BLaER1 (cell line): Measurements from ENCODE around the gene MSI2.

ENCODE experiments used
- H3K27ac ChIP-seq: shearing (Covaris generic); formaldehyde crosslinking; 2 replicates; pipeline ENCODE4 v1.8.1; 2022
- H3K27me3 ChIP-seq: shearing (Covaris generic); formaldehyde crosslinking; 2 replicates; pipeline ENCODE4 v1.8.1; 2022
- H3K36me3 ChIP-seq: shearing (Covaris generic); formaldehyde crosslinking; 2 replicates; pipeline ENCODE4 v1.8.1; 2022
- H3K4me1 ChIP-seq: shearing (Covaris generic); formaldehyde crosslinking; 2 replicates; pipeline ENCODE4 v1.8.1; 2022
- H3K4me2 ChIP-seq: shearing (Covaris generic); formaldehyde crosslinking; 2 replicates; pipeline ENCODE4 v1.8.1; 2022
- H3K4me3 ChIP-seq: shearing (Covaris generic); formaldehyde crosslinking; 2 replicates; pipeline ENCODE4 v1.8.1; 2022
- H3K9ac ChIP-seq: shearing (Covaris generic); formaldehyde crosslinking; 2 replicates; pipeline ENCODE4 v1.8.1; 2022
- H3K9me3 ChIP-seq: shearing (Covaris generic); formaldehyde crosslinking; 2 replicates; pipeline ENCODE4 v1.8.1; 2022
- H4K20me1 ChIP-seq: shearing (Covaris generic); formaldehyde crosslinking; 2 replicates; pipeline ENCODE4 v1.8.1; 2022
- Cebpa-rat ChIP-seq: shearing (Covaris generic); IDR thresholded peaks from 2 replicates; pipeline ENCODE4 v1.8.1; 2022

MSI2 gene

GRCh38 chr17:57605675-57606105 is 349.4 kb downstream of the MSI2 start:
- Histone ChIP-seq H3K4me1 (peaks cover 87% of the 10 kb centered on the region), H4K20me1 (peaks cover 59% of the 10 kb centered on the region), H3K27ac (peak overlapping the region; percentile 61), H3K27me3 (no peaks in the 10 kb centered on the region), H3K4me2 (peak overlapping the region; percentile 88), H3K36me3 (peaks cover 80% of the 10 kb centered on the region), H3K9ac (peak overlapping the region; percentile 31; the same call in 1 of the 2 replicates), H3K4me3 (0 out of 2 replicates have a peak overlapping the region, but pooled peaks have one; percentile 11), H3K9me3 (no peaks in the 10 kb centered on the region)
- no peak for TF ChIP-seq Cebpa-rat

GRCh38 chr17:57606111-57606875 is 350.0 kb downstream of the MSI2 start:
- Histone ChIP-seq H3K9ac (peak overlapping the region; percentile 31; the same call in 1 of the 2 replicates), H3K36me3 (peaks cover 80% of the 10 kb centered on the region), H3K27me3 (no peaks in the 10 kb centered on the region), H3K4me2 (peak overlapping the region; percentile 88), H3K27ac (peak overlapping the region; percentile 61), H3K9me3 (no peaks in the 10 kb centered on the region), H4K20me1 (peaks cover 64% of the 10 kb centered on the region), H3K4me1 (peaks cover 87% of the 10 kb centered on the region), H3K4me3 (0 out of 2 replicates have a peak overlapping the region, but pooled peaks have one; percentile 11)
- TF ChIP-seq Cebpa-rat: no peak

- Histone ChIP-seq H3K4me1 (peaks cover 77% of the 10 kb centered on the region), H3K36me3 (peaks cover 81% of the 10 kb centered on the region), H3K27ac (peak overlapping the region; percentile 60), H4K20me1 (peaks cover 77% of the 10 kb centered on the region), H3K9me3 (no peaks in the 10 kb centered on the region), H3K4me3 (no peak overlapping the region), H3K4me2 (0 out of 2 replicates have a peak overlapping the region, but pooled peaks have one; percentile 88), H3K27me3 (no peaks in the 10 kb centered on the region), H3K9ac (no peak overlapping the region)
- TF ChIP-seq Cebpa-rat: no peak
Observed at GRCh38 chr17:57607553-57608120, 351.3 kb downstream of the MSI2 start.

- Histone ChIP-seq H3K4me1 (peaks cover 68% of the 10 kb centered on the region), H3K4me3 (no peak overlapping the region), H3K36me3 (peaks cover 81% of the 10 kb centered on the region), H3K4me2 (no peak overlapping the region), H3K9ac (peak overlapping the region; percentile 27), H4K20me1 (peaks cover 86% of the 10 kb centered on the region), H3K27ac (peak overlapping the region; percentile 60), H3K27me3 (no peaks in the 10 kb centered on the region), H3K9me3 (no peaks in the 10 kb centered on the region)
- no peak for TF ChIP-seq Cebpa-rat
Observed at GRCh38 chr17:57608369-57609124, 352.2 kb downstream of the MSI2 start.

- H3K4me3 ChIP-seq: no peak overlapping the region
- H3K27ac ChIP-seq: peak overlapping the region; percentile 60
- H4K20me1 ChIP-seq: peaks cover 84% of the 10 kb centered on the region
- H3K36me3 ChIP-seq: peaks cover 86% of the 10 kb centered on the region
- H3K4me1 ChIP-seq: peaks cover 61% of the 10 kb centered on the region
- H3K4me2 ChIP-seq: no peak overlapping the region
- TF ChIP-seq Cebpa-rat: no peak
- peak overlapping the region; percentile 27; the same call in 1 of the 2 replicates for H3K9ac ChIP-seq
- H3K27me3 ChIP-seq: no peaks in the 10 kb centered on the region
- H3K9me3 ChIP-seq: 0 out of 2 replicates have a peak, but pooled peaks cover under 1% of the 10 kb centered on the region
Observed at GRCh38 chr17:57609125-57609877, 353.0 kb downstream of the MSI2 start.

GRCh38 chr17:57609878-57610270 is 353.6 kb downstream of the MSI2 start:
- no peaks in the 10 kb centered on the region for H3K27me3 ChIP-seq
- peaks cover 6% of the 10 kb centered on the region; the same call in 1 of the 2 replicates for H3K9me3 ChIP-seq
- H3K36me3 ChIP-seq: peaks cover 91% of the 10 kb centered on the region
- peaks cover 84% of the 10 kb centered on the region for H4K20me1 ChIP-seq
- no peak overlapping the region for H3K27ac ChIP-seq
- no peak overlapping the region for H3K4me3 ChIP-seq
- H3K4me1 ChIP-seq: peaks cover 55% of the 10 kb centered on the region
- H3K9ac ChIP-seq: no peak overlapping the region
- TF ChIP-seq Cebpa-rat: no peak
- H3K4me2 ChIP-seq: no peak overlapping the region

DNA sequence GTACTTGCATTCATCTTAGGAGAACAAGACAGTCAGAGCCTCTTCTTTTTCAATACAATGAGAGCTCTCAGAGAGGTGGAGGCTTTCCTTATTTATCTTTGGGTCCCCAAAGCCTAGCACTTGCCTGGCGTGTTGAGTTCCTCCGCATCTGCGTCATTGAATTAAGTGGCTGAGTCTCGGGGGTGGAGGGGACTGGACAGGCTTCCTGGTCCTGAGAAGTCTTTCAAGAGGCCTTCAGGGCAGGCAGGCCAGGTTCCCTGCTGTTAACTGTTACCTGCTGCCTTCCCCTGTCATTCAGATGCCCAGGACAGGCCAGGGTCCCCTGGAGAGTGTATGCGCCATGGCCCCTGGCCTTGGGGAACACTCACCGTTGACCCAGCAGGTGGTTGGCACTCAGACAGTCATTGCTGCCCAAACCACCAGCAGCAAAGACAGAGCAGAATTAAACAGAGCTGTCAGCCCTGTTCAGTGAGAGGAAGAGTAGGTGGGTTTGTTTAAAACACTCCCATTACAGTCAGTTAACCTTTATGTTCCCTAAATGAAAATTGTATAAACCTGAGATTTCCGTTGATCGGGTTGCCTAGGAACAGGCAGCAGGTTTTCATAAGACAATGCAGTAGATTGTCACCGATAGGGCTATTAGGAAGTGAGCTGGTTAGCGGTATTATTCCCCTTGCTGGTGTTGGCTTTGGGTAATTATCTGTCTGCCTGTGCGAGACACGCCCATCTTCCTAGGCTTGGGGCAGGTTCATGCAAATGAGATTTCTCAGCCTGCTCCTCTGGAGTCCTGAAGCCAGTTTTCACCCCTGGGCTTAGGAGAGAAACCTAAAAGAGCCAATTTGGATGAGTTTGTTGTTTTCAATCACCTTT is 356.1 kb downstream of the MSI2 start:
- Histone ChIP-seq H3K27me3 (no peaks in the 10 kb centered on the region), H3K27ac (peak overlapping the region; percentile 20; the same call in 1 of the 2 replicates), H4K20me1 (peaks cover 74% of the 10 kb centered on the region), H3K4me3 (no peak overlapping the region), H3K9me3 (peaks cover 31% of the 10 kb centered on the region), H3K9ac (no peak overlapping the region; the same call in 1 of the 2 replicates), H3K4me1 (peaks cover 29% of the 10 kb centered on the region), H3K4me2 (no peak overlapping the region), H3K36me3 (peaks cover 100% of the 10 kb centered on the region)
- TF ChIP-seq Cebpa-rat: no peak

DNA sequence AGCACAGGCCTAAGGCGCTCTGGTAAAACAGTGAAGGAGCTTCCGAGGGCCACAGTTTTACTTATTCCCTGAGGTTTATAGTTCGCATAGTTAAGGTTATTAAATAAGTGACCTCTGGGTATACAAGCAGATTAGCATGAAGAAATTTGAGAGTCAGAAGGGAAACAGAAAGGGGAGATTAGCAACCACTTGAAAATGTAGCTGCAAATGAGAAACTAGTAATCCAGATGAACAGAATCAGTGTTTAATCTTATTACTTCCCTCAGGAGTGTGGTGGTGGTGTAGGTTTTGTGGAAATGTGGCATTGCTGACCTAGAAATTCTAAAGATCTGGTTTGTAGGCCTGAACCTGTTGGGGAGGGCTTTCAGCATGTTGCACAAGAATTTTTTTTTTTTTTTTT is 358.4 kb downstream of the MSI2 start:
- Histone ChIP-seq H3K27me3 (no peaks in the 10 kb centered on the region), H3K4me3 (no peak overlapping the region), H3K9me3 (peaks cover 31% of the 10 kb centered on the region), H3K36me3 (peaks cover 100% of the 10 kb centered on the region), H3K9ac (no peak overlapping the region), H3K4me1 (peaks cover 12% of the 10 kb centered on the region), H3K4me2 (no peak overlapping the region), H4K20me1 (peaks cover 71% of the 10 kb centered on the region), H3K27ac (no peak overlapping the region)
- TF ChIP-seq Cebpa-rat: no peak
